Liver (tissue), 3 donors: Measurements from ENCODE around the gene PLA2R1.

Experiments used
- EGR1 ChIP-seq, 2 donors: IDR thresholded peaks; 2 replicates each; pipeline ENCODE4 v1.6.1; 2016 to 2018; ENCODE audit warnings: antibody characterized with exemption in 2 of 2, low read depth in 2 of 2
- FOXA1 ChIP-seq: IDR thresholded peaks from 2 replicates; pipeline ENCODE4 v1.6.1; 2016; ENCODE audit warnings: antibody characterized with exemption
- HNF4G ChIP-seq: IDR thresholded peaks from 2 replicates; pipeline ENCODE4 v1.6.1; 2016; ENCODE audit warnings: antibody characterized with exemption
- JUND ChIP-seq, 2 donors: IDR thresholded peaks; 2 replicates each; pipeline ENCODE4 v1.6.1; 2016; ENCODE audit warnings: antibody characterized with exemption in 2 of 2
- NR2F2 ChIP-seq: IDR thresholded peaks from 2 replicates; pipeline ENCODE4 v1.6.1; 2016; ENCODE audit warnings: antibody characterized with exemption
- RAD21 ChIP-seq, 2 donors: IDR thresholded peaks; 2 replicates each; pipeline ENCODE4 v1.6.1; 2016; ENCODE audit warnings: antibody characterized with exemption in 2 of 2, mild to moderate bottlenecking in 2 of 2
- SP1 ChIP-seq: IDR thresholded peaks from 2 replicates; pipeline ENCODE4 v1.6.1; 2018; ENCODE audit warnings: antibody characterized with exemption, mild to moderate bottlenecking
- TAF1 ChIP-seq: conservative IDR thresholded peaks from 2 replicates; pipeline ENCODE4 v1.6.1; 2016; ENCODE audit warnings: antibody characterized with exemption, mild to moderate bottlenecking
- YY1 ChIP-seq: IDR thresholded peaks from 2 replicates; pipeline ENCODE4 v1.6.1; 2016; ENCODE audit warnings: antibody characterized with exemption, mild to moderate bottlenecking
- TF ChIP-seq, protein P1 (sequence below): fragments of 150-350 bp; IDR thresholded peaks from 2 replicates; pipeline ENCODE4 v1.5.1; 2017; ENCODE audit warnings: improper control_type of control experiment, low read depth, low read length; ENCODE audit not compliant: missing input control
- TF ChIP-seq, protein P2 (sequence below): IDR thresholded peaks from 2 replicates; pipeline ENCODE4 v1.6.1; 2016; ENCODE audit warnings: antibody characterized with exemption
- TF ChIP-seq, protein P3 (sequence below): IDR thresholded peaks from 2 replicates; pipeline ENCODE4 v1.6.1; 2016; ENCODE audit warnings: antibody characterized with exemption, mild to moderate bottlenecking
- TF ChIP-seq, protein P4 (sequence below): IDR thresholded peaks from 2 replicates; pipeline ENCODE4 v1.6.1; 2016; ENCODE audit warnings: antibody characterized with exemption
- donor health status: healthy.
- donor health status: healthy.

DNA sequence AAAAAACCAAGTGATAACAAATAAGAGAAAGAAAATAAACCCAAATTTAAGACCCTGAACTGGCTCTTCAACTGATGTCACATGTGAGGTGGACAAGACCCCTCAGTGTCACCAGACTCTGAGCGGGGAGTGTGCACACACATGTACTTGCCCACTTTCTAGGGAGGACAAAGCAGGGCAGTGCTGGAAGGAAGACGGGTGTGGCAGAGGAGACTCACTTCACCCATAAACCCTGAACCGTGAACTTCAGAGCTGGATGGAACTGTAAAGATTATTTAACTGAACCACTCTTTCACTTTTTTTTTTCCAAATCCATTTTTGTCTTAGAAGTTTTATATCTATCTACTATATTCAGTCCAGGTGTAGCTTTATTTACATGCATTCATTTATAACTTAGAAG lies 12.3 kb downstream of the PLA2R1 start:
- no peak for TF ChIP-seq TAF1
- TF ChIP-seq, protein P1, sequence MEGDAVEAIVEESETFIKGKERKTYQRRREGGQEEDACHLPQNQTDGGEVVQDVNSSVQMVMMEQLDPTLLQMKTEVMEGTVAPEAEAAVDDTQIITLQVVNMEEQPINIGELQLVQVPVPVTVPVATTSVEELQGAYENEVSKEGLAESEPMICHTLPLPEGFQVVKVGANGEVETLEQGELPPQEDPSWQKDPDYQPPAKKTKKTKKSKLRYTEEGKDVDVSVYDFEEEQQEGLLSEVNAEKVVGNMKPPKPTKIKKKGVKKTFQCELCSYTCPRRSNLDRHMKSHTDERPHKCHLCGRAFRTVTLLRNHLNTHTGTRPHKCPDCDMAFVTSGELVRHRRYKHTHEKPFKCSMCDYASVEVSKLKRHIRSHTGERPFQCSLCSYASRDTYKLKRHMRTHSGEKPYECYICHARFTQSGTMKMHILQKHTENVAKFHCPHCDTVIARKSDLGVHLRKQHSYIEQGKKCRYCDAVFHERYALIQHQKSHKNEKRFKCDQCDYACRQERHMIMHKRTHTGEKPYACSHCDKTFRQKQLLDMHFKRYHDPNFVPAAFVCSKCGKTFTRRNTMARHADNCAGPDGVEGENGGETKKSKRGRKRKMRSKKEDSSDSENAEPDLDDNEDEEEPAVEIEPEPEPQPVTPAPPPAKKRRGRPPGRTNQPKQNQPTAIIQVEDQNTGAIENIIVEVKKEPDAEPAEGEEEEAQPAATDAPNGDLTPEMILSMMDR: no peak
- TF ChIP-seq, protein P2, sequence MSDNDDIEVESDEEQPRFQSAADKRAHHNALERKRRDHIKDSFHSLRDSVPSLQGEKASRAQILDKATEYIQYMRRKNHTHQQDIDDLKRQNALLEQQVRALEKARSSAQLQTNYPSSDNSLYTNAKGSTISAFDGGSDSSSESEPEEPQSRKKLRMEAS: no peak
- no peak for TF ChIP-seq EGR1 (IDR thresholded peaks at IDR 0.05; ENCODE audit: low read depth in 2 of 2)
- TF ChIP-seq RAD21 (IDR thresholded peaks at IDR 0.05): no peak
- no peak for TF ChIP-seq SP1
- no peak for TF ChIP-seq YY1
- TF ChIP-seq HNF4G: no peak
- no peak for TF ChIP-seq NR2F2
- TF ChIP-seq, protein P3, sequence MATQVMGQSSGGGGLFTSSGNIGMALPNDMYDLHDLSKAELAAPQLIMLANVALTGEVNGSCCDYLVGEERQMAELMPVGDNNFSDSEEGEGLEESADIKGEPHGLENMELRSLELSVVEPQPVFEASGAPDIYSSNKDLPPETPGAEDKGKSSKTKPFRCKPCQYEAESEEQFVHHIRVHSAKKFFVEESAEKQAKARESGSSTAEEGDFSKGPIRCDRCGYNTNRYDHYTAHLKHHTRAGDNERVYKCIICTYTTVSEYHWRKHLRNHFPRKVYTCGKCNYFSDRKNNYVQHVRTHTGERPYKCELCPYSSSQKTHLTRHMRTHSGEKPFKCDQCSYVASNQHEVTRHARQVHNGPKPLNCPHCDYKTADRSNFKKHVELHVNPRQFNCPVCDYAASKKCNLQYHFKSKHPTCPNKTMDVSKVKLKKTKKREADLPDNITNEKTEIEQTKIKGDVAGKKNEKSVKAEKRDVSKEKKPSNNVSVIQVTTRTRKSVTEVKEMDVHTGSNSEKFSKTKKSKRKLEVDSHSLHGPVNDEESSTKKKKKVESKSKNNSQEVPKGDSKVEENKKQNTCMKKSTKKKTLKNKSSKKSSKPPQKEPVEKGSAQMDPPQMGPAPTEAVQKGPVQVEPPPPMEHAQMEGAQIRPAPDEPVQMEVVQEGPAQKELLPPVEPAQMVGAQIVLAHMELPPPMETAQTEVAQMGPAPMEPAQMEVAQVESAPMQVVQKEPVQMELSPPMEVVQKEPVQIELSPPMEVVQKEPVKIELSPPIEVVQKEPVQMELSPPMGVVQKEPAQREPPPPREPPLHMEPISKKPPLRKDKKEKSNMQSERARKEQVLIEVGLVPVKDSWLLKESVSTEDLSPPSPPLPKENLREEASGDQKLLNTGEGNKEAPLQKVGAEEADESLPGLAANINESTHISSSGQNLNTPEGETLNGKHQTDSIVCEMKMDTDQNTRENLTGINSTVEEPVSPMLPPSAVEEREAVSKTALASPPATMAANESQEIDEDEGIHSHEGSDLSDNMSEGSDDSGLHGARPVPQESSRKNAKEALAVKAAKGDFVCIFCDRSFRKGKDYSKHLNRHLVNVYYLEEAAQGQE: no peak
- no peak for TF ChIP-seq FOXA1
- no peak for TF ChIP-seq JUND (IDR thresholded peaks at IDR 0.05)
- TF ChIP-seq, protein P4, sequence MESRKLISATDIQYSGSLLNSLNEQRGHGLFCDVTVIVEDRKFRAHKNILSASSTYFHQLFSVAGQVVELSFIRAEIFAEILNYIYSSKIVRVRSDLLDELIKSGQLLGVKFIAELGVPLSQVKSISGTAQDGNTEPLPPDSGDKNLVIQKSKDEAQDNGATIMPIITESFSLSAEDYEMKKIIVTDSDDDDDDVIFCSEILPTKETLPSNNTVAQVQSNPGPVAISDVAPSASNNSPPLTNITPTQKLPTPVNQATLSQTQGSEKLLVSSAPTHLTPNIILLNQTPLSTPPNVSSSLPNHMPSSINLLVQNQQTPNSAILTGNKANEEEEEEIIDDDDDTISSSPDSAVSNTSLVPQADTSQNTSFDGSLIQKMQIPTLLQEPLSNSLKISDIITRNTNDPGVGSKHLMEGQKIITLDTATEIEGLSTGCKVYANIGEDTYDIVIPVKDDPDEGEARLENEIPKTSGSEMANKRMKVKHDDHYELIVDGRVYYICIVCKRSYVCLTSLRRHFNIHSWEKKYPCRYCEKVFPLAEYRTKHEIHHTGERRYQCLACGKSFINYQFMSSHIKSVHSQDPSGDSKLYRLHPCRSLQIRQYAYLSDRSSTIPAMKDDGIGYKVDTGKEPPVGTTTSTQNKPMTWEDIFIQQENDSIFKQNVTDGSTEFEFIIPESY: no peak
